GM12864 (cell line): ENCODE measurements around the gene PLEKHA7.

Experiments used
- DNase-seq: peaks from one replicate; pipeline ENCODE4 v3.0.0-alpha.2; 2011; ENCODE audit warnings: low read depth
- H3K4me3 ChIP-seq: 2 replicates; pipeline ENCODE4 v1.5.1; 2011; ENCODE audit warnings: mild to moderate bottlenecking, low read depth, low read length, control low read depth
- TF ChIP-seq, protein P1 (sequence below): IDR thresholded peaks from 2 replicates; pipeline ENCODE4 v1.5.1; 2011; ENCODE audit warnings: low read depth, mild to moderate bottlenecking, moderate library complexity, low read length, control low read depth, inconsistent platforms; ENCODE audit errors: missing control alignments

PLEKHA7 gene

DNA sequence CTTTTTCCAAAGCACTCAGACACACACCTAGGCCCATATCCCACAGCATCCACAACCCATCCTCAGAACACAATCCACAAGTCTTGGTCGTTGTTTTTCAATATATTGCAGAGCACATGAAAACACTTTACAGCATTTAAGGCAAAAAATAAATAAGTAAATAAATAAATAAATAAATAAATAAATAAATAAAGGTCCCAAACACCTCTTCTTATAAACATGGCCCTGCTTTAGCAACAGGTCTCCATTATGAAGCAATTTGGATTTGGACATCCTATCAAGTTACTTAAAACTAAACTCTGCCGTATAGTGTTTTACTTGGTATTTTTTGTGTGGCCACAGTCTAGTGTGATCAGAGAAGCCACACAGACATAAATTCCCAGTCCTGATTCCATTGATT is 10.7 kb upstream of the PLEKHA7 start:
- TF ChIP-seq, protein P1, sequence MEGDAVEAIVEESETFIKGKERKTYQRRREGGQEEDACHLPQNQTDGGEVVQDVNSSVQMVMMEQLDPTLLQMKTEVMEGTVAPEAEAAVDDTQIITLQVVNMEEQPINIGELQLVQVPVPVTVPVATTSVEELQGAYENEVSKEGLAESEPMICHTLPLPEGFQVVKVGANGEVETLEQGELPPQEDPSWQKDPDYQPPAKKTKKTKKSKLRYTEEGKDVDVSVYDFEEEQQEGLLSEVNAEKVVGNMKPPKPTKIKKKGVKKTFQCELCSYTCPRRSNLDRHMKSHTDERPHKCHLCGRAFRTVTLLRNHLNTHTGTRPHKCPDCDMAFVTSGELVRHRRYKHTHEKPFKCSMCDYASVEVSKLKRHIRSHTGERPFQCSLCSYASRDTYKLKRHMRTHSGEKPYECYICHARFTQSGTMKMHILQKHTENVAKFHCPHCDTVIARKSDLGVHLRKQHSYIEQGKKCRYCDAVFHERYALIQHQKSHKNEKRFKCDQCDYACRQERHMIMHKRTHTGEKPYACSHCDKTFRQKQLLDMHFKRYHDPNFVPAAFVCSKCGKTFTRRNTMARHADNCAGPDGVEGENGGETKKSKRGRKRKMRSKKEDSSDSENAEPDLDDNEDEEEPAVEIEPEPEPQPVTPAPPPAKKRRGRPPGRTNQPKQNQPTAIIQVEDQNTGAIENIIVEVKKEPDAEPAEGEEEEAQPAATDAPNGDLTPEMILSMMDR: no peak
- H3K4me3 ChIP-seq: no peak overlapping the region
- DNase-seq: no peak

- H3K4me3 ChIP-seq: no peak overlapping the region
- TF ChIP-seq, protein P1: no peak
Measured at GRCh38 chr11:17021511-17021910, 7.3 kb upstream of the PLEKHA7 start.

GRCh38 chr11:17020831-17021230 is 6.6 kb upstream of the PLEKHA7 start:
- DNase-seq: no peak
- TF ChIP-seq, protein P1: no peak
- no peak overlapping the region for H3K4me3 ChIP-seq

More at GRCh38 chr11:17021511-17021910, 7.3 kb upstream of the PLEKHA7 start:
- DNase-seq: no peak

GRCh38 chr11:17019232-17019631 is 5.0 kb upstream of the PLEKHA7 start:
- TF ChIP-seq, protein P1: no peak
- DNase-seq: no peak
- H3K4me3 ChIP-seq: no peak overlapping the region

DNA sequence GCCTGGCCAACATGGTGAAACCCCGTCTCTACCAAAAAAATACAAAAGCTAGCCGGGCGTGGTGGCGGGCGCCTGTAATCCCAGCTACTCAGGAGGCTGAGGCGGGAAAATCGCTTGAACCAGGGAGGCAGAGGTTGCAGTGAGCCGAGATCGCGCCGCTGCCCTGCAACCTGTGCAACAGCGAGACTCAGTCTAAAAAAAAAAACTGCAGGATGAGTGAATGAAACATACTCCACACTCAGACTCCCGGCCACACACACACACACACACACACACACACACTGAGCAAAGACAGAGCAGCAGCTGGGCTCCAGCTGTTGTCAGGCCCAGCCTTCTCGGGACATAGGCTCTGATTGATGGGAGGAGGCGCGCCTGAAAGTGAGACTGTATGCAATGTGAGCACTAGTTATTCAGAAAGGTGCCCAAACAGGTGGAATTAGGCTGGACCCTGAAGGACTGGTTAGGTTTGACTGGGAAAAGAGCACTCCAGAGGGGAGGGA is 1.5 kb upstream of the PLEKHA7 start:
- DNase-seq: no peak
- H3K4me3 ChIP-seq: no peak overlapping the region

GRCh38 chr11:17014833-17015626 is 816 bp upstream of the PLEKHA7 start:
- no peak for DNase-seq
- TF ChIP-seq, protein P1: peak; percentile 54
- peak overlapping the region; percentile 26 for H3K4me3 ChIP-seq

More for the DNA sequence above, 1.5 kb upstream of the PLEKHA7 start:
- TF ChIP-seq, protein P1: no peak
